Neural progenitor cell (in vitro differentiated cells): ENCODE data around the gene KCP.

Experiments used
- EZH2phosphoT487 ChIP-seq: fragments of 200-600 bp; sonication (generic); IDR thresholded peaks from 2 replicates; pipeline ENCODE4 v1.6.1; 2017; ENCODE audit warnings: antibody characterized with exemption
- TF ChIP-seq, protein P1 (sequence below): fragments of 200-600 bp; sonication (generic); IDR thresholded peaks from 2 replicates; pipeline ENCODE4 v1.5.1; 2017; ENCODE audit warnings: antibody characterized with exemption, mild to moderate bottlenecking

DNA sequence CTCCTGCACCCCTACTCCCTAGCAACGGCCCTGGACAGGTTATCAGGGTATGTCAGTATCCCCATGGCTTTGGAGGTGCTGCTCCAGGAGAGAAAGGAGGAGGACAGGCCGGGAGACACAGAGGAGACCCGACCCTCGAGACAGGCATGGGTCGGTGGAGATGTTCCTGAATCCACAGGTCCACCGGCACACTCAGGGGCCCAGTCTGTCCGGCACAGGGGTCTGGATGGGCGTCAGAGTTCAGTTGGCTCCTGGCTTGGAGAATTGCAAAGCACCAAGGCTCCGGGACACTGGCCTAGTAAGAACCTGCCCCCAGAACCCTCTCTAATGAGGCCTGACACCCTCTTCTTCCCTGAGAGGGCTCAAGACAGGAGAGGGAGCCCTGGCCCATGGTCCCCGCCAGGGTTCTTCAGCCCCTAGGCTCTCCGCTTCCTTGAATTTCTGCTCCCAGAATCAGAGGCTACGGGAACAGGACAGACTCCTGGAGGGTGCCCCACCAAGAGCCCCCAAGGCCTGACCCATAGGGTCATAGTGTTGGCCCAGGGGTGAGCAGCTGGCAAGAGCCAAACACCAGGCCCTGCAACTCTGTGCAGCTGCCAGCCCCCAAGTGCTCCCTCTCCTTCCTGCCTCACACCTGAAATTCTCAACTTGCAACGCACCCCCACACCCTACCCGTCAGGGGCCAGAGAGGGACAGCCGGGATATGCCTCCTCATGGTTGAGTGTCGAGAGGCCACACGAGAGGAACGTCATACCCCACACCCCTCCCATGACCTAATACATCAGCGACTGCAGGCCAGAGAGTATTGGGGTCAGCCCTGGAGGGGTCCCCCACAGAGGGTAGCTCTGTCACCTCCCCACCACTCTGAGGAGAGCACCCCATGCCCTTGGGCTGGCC, 21.7 kb upstream of the KCP start:
- TF ChIP-seq EZH2phosphoT487: no peak
- TF ChIP-seq, protein P1, sequence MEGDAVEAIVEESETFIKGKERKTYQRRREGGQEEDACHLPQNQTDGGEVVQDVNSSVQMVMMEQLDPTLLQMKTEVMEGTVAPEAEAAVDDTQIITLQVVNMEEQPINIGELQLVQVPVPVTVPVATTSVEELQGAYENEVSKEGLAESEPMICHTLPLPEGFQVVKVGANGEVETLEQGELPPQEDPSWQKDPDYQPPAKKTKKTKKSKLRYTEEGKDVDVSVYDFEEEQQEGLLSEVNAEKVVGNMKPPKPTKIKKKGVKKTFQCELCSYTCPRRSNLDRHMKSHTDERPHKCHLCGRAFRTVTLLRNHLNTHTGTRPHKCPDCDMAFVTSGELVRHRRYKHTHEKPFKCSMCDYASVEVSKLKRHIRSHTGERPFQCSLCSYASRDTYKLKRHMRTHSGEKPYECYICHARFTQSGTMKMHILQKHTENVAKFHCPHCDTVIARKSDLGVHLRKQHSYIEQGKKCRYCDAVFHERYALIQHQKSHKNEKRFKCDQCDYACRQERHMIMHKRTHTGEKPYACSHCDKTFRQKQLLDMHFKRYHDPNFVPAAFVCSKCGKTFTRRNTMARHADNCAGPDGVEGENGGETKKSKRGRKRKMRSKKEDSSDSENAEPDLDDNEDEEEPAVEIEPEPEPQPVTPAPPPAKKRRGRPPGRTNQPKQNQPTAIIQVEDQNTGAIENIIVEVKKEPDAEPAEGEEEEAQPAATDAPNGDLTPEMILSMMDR: no peak
